IPS DF 4.7 (cell line): ENCODE data around the gene CRABP2.

Experiments used
- DNase-seq: peaks from one replicate; pipeline ENCODE4 v3.0.0-alpha.2; 2013; ENCODE audit warnings: low spot score; ENCODE audit errors: extremely low read depth

The CRABP2 gene

DNA sequence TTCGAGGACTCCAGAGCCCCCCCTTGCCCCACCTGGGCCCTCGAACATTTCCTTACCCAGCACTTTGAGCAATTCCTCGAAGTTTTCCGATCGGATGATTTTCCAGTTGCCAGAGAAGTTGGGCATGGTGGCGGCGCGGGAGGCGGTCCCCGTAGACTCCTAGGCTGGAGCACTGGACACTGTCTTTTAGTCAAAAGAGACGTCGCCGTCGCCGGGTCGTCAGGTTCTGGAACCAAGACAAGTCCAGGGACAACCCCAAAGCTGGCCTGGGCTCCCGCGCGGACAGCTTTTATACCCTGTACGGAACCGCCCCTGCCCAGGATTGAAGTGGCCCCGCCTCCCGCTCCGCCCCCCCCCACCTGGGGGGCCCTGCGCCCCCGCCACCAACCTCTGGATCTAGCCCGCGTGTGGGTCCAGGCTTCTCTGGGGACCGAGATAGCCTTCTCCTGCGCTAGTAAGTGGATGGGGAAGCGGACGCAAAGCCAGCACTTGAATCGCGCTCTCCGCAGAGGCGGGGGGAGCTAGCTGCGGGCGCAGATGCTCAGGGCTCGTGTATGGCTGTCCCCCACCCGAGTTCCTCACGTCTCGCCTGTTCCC, at the start of gene CRABP2:
CRABP2 (minus strand) TSS at position 263 of the 597 bp plus-strand sequence; CDS start at position 126, 137 bp downstream.
- no peak for DNase-seq

DNA sequence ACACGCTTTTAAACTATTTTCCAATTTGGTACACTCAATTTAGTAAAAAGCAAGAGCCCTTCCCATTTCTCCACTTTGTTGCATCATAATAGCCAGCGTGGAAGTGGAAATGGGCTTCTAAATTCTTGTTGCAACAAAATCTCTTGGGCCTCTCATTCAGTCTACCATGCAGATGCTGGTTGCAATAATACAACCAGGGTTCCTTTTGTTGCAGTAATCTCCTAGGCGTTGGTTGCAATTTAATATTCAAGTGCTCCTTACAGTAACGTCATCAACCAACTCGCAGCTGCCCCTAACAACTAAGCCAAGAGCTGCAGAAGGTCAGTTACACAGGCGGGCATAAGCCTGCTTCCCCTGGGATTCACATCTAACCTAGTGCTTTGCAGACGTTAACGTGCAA, 48.8 kb upstream of the CRABP2 start:
- DNase-seq = no peak

DNA sequence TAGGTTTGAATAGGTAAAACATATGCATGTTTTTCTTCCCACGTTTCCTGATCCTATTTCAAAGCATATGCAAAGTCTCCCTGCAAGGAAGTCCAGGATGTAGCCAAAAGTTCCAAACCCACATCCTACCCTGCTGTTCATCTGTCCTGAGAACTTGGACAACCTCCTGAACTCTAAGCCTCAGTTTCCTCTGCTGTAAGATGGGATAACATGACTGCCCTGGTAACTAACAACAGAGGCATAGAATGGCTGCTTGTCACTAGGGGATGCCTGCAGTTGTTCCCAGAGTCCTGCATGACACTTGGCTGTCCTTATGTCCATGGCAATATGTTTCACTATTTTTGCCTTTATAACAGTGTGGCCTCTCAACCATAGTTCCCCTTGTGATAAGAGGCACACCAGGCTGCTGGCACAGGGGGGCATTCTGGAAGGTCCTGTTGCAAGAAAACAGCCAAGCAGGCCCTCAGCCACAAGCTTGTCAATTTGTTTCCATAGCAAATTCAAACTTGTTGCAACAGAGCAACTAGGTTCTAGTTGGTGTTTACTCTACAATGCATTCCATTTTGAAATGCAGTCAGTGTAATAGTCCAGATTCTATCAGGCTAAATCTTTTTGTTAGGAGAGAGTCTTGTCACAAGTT, 47.6 kb upstream of the CRABP2 start:
- DNase-seq = no peak

DNA sequence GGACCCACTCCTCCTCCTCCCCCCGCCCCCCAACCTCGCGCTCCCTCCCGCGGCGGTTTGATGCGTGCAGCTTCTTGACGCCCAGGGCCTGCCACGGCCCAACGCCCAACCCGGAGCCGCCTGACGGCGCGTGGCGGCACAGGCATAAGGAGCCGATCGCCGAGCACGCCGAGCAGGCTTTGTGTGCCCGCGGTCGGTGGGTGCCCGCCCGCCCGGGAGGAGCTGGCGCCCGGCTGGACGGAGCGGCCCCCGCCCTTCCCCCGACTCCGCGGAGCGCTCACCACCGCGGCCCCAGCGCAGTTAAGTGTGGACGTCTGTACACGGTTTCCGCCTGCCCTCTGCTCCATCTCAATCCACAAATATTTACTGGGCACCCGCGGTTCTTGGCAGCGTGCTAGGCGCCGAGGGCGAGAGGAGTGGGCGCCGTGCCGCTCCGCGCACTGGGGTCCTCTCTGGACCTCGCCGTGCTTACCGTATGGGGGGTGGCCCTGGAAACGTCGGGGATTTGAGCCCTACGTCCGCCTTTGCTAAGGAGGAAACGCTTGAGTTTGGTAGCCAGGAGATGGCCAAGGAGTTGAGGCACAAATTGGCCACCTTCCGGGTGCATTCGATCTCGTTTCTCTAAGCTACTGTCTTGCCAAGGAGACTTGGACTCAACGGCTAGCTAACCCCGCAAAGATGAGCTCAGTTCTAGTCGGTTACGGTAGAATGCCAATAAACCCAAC, 46.5 kb upstream of the CRABP2 start:
- DNase-seq = peak; percentile 69

DNA sequence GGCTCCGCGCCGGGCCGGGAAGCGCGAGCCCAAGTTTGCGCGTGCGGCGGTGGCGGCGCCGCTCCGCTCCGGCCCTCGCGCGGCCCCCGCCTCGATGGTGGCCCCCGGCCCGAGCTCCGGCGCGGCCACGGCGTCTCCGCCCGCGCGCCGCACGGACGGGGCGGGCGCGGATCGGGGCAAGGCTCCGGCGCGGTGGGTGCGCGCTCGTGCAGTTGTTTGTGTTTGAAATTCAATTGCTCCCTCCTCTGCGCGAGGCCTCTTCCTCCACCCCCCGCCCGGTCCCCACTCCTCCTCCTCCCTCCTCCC, 46.0 kb upstream of the CRABP2 start, which contains the start of gene HDGF:
HDGF (minus strand) TSS at position 225 of the 306 bp plus-strand sequence. CDS start 246 bp downstream, outside the sequence.
- no peak for DNase-seq

DNA sequence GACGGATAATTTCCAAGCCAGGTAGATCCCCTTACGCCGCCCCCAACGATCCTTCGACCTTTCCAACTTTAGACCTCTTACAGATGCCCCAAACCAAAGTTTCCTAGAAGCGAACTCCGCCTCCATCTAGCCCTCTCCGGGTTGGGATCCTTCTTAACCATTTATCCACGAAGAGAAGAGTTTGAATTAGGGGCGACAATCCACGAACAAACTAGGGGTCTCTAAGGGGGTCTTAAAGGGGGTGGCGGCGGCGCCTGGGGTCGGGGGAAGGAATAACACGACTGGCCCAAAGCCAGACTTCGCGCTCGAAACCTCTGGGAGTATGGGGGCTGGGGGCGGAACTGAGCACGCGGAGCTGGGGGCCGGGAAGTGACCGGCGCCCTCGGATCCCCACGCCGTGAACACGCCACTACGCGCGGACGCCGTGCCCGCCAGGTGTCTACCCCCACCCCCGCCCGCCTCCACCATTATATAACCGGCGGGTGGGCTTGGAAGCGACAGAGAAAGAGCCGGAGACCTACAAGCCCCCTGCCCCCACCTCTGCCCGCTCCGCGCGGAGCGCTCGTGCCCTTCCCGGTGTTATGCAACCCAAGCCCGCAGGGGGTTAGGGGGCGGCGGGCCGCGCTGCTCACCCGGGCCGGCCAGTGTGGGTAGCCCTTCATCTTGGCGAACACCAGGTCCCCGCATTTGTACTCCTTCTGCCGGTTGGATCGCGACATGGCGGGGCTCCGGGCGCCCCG, 45.5 kb upstream of the CRABP2 start:
- no peak for DNase-seq

DNA sequence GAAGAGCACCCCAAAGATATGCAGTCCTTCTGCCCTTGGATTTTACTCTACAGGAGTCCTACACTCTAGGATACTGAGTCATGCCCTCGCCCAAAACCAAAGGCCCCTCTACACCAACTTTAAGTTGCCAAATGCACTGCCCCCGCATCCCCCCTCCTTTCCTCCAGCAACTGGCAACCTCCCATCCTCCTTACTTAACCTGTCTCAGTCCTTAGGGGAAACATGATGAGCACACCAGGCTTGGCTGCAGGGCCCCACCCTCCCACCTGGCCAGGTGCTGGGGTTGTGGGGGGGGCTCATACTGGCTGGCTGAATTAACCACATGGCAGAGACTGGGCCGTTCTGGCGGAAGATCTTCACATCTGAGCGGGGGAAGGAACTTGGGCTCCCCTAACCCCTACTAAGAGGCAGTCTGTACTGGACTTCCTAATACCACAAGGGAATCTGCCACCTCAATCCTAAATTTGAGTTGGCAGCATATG, 44.8 kb upstream of the CRABP2 start:
- DNase-seq = no peak

DNA sequence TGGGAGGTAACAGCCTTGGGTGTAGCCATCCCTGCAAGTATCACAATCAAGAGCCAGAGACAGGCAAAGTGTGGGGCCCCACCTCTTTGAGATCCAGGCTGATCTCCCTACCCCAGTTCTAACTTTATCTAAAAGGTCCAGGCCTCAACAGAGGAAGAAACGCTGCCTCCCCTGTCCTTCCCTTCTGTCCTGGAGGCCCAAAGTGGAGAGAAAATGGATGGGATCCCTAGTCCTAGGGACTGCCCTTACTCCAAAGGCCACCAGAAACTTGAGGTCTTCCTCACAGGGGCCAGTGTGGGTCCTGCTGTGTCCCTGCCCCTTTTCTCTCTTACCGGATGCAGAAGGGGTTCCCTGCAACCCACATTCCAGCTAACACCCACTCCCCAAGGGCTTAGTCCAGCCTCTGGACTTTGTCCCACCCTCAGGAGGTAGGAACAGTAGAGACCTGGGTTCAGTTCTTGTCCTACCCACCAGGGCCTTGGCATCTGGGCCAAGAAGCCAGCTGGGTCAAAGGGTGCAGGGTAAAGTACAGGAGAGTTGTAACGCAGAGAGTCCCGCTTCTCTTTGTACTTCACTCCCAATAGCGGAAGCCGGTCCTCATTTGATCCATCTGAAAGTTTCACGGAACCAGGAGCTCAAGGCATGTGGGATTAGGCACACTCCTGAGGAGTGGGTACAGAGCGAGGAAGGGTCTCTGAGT, 44.2 kb upstream of the CRABP2 start:
- DNase-seq = no peak

DNA sequence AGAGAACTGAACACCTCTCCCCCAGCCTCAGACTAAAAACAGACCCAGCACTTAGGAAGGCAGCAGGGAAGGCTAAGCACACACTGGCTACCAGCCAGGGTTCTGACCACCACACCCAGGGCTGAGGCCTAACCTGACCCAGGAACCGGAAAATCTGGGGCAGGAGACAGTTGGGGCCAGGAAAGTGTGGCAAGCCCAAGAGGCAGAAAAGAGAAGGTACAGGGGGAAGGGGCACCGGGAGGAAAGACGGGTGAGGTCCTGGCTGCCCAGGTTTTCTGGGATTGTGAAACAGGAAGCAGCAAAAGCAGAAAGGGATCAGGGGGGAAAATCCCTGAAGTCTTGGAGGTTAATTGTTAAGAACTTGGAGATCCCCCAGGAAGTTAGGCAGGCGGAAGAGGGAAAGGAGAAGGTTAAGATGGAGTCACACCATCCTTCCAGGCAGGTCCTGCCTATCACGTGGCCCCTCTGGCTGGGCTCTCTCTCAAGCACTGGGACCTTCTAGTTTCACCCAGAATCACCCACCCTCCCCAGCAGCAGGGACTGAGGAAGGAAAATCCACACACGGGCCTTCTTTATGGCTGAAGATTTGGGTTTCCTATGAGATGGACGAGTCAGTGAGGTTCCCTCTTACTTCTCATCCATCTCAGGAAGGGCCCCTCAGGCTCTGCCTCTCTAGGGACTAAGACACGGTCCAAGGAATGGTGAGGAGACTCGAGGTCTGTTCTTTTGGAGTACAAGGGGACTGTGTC, 43.5 kb upstream of the CRABP2 start:
- no peak for DNase-seq

DNA sequence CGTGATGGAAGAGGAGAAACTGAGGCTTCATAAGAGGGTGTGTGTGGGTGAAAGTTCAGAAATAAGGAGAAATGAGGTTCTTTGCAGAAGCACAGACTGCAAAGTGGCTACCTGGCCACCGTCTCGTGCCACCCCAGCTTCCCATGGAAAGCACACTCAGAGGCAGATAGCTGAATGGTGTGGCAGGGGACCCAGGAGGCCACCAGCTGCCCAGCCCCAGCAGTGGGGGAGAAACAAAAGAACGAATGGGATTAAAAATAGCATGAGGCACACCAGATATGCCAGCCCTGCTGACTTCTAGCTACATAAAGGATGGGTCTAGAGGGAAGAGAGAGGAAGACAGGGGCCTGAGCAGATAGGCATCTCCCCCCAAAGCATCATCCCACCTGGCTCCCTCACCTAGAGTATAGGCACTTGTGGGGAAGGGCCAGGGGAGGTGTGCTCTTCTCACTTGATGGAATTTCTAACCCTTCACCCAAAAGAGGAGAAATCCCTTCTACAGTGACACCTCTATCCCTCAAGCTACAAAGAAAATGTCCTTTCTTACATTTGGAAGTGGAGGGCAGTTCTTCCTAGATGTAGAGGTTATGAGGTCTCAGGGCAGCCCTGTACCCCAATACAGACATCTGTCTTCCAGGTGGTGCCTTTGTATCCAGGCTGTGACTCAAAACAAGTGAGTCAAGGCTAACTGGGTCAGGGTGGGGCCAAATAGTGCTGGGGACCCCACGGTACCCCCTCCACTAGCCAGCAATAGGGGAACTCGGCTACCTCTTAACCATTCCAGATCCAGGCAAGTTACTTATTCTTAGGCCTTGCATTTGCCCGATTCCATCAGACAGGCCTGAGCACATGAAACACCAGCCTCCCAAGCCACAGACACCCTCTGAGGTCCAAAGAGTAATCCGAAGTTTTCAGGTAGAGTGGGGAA, 42.6 kb upstream of the CRABP2 start:
- no peak for DNase-seq

DNA sequence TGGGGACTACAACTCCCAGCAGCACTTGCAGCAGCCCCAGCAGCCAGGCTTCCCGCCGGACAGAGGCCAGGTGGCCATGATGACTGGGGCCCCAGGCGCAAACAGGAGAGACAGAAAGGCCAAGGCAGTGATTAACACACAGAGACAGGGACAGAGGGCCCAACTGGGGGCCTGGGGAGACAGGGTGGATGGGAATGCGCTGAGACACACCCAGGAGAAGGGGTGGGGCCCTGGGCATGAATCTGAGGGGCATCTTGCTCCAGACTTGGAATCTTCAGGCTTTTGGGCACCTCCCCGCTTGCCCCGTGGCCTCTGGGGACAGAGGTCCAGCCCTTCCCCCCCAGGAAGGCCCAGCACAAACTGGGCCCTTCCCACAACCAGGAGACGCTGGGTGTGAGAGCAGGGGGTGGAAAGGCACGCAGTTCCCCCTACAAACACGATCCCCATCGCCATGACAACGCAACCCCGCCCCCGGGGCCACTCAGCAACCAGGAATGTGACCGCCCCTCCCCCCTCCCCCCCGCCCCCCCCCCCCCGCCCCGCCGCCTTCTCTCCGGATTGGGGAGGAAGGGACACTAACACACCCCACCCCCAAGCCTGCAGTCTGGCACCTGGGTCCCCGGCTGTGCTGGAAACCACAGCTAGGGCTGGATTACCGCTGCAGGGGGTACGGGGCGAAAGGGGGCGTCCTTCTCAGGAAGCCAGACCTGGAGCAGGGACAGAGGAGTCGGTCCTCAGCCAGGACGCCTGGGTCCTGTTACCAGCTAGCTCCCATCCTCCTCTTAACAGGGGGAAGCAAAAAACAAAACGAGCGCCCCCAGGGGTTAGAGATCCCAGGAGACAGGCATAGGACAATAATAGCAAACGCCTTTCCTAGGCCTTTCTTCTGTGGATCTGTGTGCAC, 41.6 kb upstream of the CRABP2 start:
- DNase-seq = no peak

DNA sequence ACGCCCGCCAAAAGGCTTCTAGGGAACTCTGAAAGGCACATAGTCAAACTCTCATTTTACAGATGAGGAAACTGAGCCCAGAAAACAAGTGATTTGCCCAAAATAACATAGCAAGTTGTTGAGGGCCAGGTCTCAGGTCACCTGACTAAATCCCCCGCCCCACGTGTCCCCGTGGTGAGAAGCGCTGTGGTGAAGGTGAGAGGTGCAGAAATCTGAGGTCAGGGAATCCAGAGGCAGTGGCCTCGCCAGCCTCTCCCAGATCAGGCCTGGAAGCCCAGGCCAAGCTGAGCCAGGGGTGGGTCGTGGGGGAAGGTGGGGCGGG, 41.0 kb upstream of the CRABP2 start:
- DNase-seq = no peak

DNA sequence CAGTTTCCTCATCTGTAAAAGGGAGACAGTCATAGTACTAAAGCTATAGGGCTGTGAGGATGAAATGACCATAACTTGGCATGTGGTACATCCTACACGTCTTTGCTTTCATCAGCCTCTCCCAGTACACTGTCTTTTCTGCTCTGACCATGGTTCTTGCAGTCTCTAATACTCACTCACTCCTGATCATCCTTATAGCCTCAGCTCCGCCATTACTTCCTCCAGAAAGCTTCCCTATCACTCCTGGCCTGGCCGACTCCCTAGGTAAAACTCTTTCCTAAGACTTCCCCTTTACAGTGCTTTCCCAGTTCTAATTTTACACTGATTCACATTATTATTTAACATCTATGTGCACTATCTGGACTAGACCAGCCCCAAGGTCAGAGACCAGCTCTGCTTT, 40.5 kb upstream of the CRABP2 start:
- no peak for DNase-seq

DNA sequence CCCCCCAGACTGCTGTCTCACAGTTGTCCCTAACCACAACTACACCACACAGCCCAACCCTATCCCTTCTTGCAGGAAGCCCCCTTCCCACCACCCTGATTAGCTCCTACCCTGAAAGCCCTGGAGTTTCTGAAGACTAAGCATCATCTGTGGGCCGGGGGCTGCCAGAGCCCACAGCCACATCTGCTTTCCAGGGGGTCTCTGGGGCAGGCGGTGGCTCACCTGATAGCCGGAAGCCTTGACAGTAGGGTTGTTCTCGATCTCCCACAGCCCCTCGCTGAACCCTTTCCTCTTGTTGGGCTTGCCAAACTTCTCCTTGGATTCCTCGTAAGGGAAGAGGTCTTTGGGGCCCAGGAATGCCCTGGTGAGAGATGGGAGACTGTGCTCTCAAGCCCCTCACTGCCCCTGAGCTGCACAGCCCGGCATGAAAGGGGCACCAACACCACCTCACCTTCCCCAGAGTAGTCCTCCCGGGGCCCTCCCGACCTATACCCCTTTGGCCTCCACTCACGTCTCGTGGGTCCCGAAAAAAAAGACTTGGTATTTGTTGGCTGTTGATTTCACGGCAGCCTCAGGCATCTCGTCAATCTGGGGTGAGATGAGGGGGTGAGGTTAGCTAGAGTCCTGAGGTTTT, 39.5 kb upstream of the CRABP2 start:
- no peak for DNase-seq

DNA sequence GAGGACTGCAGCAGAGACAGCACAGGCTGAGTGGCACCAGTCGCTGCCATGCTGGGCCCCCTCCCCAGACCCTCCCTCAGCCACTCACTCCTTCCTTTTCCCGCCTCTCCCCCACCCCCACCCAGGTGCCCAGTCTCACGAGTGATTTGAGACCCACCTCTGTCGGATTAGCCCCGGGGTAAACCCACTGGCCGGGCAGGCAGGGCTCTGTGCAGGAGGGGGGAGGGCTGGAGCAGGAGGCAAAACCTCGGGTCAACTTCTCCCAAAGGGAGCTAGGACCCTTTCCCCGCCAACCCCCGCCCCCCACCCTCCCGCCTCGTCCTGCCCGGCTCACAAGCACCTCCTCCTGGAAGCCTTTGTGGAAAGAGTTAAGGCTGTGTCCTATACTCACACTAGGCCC, 39.0 kb upstream of the CRABP2 start:
- no peak for DNase-seq

DNA sequence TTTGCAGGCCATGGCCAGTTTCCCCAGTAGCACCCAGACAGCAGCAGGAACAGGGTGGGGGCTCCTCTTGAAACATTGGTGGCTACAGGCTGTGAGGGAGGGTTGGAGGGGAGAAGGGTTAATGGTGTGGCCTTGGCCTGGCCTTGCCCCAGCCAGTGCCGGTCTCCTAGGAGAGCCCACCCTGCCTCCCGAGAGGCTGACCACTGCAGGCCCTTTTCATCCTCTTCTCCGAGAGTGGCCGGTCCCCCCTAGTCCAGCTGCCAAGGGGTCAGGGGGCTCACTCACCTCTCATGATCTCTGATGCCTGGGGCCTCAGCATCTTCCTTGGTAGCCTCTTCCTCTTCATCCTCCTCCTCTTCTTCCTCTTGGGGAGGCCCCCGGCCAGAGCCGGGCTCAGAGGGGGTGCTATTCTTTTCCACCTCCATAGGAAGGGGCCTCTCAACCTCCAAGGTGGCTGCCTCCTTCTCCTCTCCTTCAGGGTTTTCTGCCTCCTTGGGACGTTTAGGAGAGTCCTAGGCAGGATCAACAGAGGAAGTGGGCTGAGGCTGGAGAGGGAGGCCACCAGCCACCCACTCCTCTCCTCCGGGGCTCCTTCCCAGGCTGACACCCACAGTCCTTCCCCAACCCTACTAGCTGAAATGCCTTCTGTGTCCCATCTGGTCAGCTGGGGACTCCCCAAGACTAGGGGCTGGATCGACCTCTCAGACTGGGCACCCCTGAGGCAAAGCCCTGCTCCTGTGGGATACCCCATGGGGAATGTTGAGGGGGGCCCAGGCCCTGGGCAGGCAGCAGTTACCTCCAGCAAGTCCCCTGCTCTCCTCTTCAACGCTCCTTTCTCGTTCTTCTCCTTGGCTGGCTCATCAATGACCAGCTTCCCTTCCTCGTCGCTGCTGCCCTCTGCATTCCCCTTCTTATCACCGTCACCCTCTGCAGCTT, 38.3 kb upstream of the CRABP2 start:
- no peak for DNase-seq

DNA sequence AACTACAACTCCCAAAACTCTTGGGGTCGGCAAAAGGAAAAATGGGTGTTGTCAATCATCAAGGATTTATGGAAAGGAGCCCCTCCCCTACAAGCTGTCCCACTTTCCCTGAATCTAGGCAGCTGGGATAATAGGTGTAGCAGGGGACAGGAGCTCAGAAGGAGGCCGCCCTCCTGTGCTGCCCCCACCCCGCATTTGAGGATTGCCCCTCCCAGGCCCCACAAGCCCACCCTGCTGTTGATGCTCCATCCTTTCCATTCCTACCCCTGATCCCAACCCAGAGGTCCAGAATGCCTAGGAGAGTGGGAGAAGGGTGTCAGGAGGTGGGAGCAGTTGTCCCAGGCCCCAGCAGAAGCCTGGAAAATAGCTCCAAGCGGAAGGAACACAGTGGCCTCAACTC, 37.4 kb upstream of the CRABP2 start:
- DNase-seq = no peak
